ENCODE measurements around the gene HOXA9. TPM values are rescaled to one million over a fixed set of nuclear protein-coding genes. Genes with fewer than 3 reads are reported as not detected.

Gene HOXA9
- total and polyA plus RNA-seq, 2 experiments from 2014 or later: 3.6 to 4.4 TPM

DNA sequence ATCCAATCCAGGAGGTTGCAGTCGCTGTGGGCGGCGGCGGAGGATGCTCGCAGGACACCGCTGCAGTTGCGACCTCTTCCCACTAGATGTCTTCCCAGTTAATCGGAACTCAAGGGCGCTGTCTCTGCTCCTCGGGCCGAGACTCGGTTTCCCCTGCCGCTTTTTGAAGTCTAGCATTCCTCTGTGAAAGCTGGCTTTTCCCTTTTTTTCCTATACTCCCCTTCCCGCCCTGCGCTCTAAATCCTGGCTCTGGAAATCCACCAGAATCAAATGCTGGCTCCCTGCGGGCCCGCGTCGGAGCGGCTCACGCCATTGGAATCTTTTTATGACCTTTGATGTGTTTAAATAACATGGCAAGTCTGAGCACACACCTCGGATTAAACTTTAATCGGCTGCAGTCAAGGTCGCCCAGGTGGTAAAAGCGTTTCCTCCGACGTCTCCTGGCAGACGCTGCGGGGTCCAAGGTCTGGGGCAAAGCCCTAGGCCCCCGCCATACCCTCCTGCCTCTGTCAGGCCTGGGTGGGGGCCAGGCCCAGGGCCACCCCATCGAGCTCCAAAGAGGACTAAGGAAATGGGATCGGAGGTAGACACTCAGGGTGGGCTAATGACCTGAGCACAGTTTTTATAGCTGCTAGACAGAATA is 45.2 kb upstream of the HOXA9 start:
- H3K27me3 ChIP-seq: peaks cover 80% of the 10 kb centered on the region
- peak overlapping the region; percentile 55 for H3K27ac ChIP-seq
- no peak for TF ChIP-seq EZH2phosphoT487 (IDR thresholded peaks at IDR 0.05; ENCODE audit: low read depth, severe bottlenecking, unreplicated experiment)
- peak; percentile 50 for TF ChIP-seq EZH2 (IDR thresholded peaks at IDR 0.05; ENCODE audit: borderline replicate concordance)
- TF ChIP-seq, protein P1, sequence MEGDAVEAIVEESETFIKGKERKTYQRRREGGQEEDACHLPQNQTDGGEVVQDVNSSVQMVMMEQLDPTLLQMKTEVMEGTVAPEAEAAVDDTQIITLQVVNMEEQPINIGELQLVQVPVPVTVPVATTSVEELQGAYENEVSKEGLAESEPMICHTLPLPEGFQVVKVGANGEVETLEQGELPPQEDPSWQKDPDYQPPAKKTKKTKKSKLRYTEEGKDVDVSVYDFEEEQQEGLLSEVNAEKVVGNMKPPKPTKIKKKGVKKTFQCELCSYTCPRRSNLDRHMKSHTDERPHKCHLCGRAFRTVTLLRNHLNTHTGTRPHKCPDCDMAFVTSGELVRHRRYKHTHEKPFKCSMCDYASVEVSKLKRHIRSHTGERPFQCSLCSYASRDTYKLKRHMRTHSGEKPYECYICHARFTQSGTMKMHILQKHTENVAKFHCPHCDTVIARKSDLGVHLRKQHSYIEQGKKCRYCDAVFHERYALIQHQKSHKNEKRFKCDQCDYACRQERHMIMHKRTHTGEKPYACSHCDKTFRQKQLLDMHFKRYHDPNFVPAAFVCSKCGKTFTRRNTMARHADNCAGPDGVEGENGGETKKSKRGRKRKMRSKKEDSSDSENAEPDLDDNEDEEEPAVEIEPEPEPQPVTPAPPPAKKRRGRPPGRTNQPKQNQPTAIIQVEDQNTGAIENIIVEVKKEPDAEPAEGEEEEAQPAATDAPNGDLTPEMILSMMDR (IDR thresholded peaks at IDR 0.05; ENCODE audit: poor library complexity): peak; percentile 74

DNA sequence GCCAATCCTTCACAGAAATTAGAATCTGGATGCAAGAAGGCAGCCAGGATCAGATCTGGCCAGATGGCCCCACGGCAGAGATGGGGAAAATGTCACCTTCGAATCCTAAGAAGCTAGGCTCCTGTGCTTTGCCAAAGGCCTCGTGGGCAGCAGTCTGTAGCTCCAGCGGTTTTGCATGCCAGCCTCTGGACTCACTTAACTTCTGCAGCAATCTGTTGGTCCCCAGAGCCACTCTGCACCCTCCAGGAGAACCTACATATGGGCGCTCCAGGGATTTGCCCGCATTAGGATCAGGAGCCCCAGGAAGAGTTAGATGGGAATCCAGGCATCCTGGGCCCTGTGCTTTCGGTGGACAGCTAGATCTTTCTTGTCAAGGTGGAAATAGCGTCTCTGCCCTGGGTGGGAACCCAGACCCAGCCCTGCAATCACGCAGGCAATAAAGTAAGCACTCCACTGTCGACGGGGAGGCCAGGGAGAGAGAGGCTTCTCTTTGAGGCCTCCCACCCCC is 44.6 kb upstream of the HOXA9 start:
- Histone ChIP-seq H3K4me2 (peak overlapping the region; percentile 69), H3K79me2 (peaks cover 30% of the 10 kb centered on the region), H3K36me3 (replicated peaks; ENCODE audit: insufficient read depth, low read depth) (no peaks in the 10 kb centered on the region), H2AFZ (peak overlapping the region; percentile 5), H3K27me3 (peaks cover 80% of the 10 kb centered on the region), H3K9me2 (replicated peaks; ENCODE audit: insufficient read depth) (no peaks in the 10 kb centered on the region), H3K4me3 (no peak overlapping the region), H4K20me1 (ENCODE audit: insufficient read depth, poor library complexity, severe bottlenecking) (no peaks in the 10 kb centered on the region), H3K27ac (peak overlapping the region; percentile 55), H3K9me3 (ENCODE audit: low read depth) (no peaks in the 10 kb centered on the region), H3K4me1 (ENCODE audit: insufficient read depth) (peaks cover 34% of the 10 kb centered on the region)
- DNase-seq (ENCODE audit: low spot score): no peak
- TF ChIP-seq, protein P1 (IDR thresholded peaks at IDR 0.05; ENCODE audit: poor library complexity): no peak
- TF ChIP-seq EZH2 (IDR thresholded peaks at IDR 0.05; ENCODE audit: borderline replicate concordance): peak; percentile 13
- 52% methylated on average over 11 of the region's 11 CpGs for WGBS (ENCODE audit: low lambda C conversion rate, missing lambda C conversion rate)

More for the DNA sequence above, 45.2 kb upstream of the HOXA9 start:
- peak overlapping the region; percentile 5 for H2AFZ ChIP-seq
- H3K4me3 ChIP-seq: no peak overlapping the region
- H3K9me3 ChIP-seq (ENCODE audit: low read depth): no peaks in the 10 kb centered on the region
- H3K79me2 ChIP-seq: peaks cover 24% of the 10 kb centered on the region
- peak; percentile 82 for DNase-seq (ENCODE audit: low spot score)
- H3K4me1 ChIP-seq (ENCODE audit: insufficient read depth): peaks cover 34% of the 10 kb centered on the region
- H3K9me2 ChIP-seq (replicated peaks; ENCODE audit: insufficient read depth): no peaks in the 10 kb centered on the region
- H3K4me2 ChIP-seq: peak overlapping the region; percentile 69
- no peaks in the 10 kb centered on the region for H4K20me1 ChIP-seq (ENCODE audit: insufficient read depth, poor library complexity, severe bottlenecking)
- 13% methylated on average over 32 of the region's 32 CpGs for WGBS (ENCODE audit: low lambda C conversion rate, missing lambda C conversion rate)
- H3K36me3 ChIP-seq (replicated peaks; ENCODE audit: insufficient read depth, low read depth): no peaks in the 10 kb centered on the region

DNA sequence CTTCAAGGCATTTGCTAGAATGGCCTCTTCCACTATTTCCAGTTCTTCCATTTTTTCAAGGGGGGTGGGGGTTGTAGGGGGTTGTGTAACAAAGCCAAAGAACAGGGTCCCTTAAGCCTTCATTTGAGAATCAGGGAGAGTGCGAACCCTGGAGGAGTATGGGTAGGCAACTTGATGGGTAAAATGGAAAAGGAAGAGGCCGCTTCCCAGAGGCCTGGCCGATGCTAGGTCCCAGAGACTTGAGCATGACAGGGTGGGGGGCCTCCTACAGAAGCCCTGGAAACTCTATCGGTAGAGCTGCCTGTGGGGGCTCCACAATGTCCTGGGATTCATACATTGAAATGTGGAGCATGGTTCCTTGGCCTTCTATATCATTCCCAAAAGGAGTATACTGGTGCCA is 43.7 kb upstream of the HOXA9 start:
- no peak overlapping the region for H3K27ac ChIP-seq
- H3K9me3 ChIP-seq (ENCODE audit: low read depth): no peaks in the 10 kb centered on the region
- H3K4me3 ChIP-seq: no peak overlapping the region
- H3K27me3 ChIP-seq: peaks cover 80% of the 10 kb centered on the region
- peaks cover 40% of the 10 kb centered on the region for H3K79me2 ChIP-seq
- no peak for TF ChIP-seq EZH2 (IDR thresholded peaks at IDR 0.05; ENCODE audit: borderline replicate concordance)
- TF ChIP-seq, protein P1 (IDR thresholded peaks at IDR 0.05; ENCODE audit: poor library complexity): no peak
- no peak for TF ChIP-seq EZH2phosphoT487 (IDR thresholded peaks at IDR 0.05; ENCODE audit: low read depth, severe bottlenecking, unreplicated experiment)
- no peaks in the 10 kb centered on the region for H3K9me2 ChIP-seq (replicated peaks; ENCODE audit: insufficient read depth)
- H3K36me3 ChIP-seq (replicated peaks; ENCODE audit: insufficient read depth, low read depth): no peaks in the 10 kb centered on the region
- no peak overlapping the region for H2AFZ ChIP-seq
- WGBS (ENCODE audit: low lambda C conversion rate, missing lambda C conversion rate): 86% methylated on average over 4 of the region's 4 CpGs
- no peaks in the 10 kb centered on the region for H4K20me1 ChIP-seq (ENCODE audit: insufficient read depth, poor library complexity, severe bottlenecking)
- DNase-seq (ENCODE audit: low spot score): no peak
- peaks cover 27% of the 10 kb centered on the region for H3K4me1 ChIP-seq (ENCODE audit: insufficient read depth)
- no peak overlapping the region for H3K4me2 ChIP-seq

Measured in hepatocyte (in vitro differentiated cells).